ENCODE data around the gene SLC25A13.

DNA sequence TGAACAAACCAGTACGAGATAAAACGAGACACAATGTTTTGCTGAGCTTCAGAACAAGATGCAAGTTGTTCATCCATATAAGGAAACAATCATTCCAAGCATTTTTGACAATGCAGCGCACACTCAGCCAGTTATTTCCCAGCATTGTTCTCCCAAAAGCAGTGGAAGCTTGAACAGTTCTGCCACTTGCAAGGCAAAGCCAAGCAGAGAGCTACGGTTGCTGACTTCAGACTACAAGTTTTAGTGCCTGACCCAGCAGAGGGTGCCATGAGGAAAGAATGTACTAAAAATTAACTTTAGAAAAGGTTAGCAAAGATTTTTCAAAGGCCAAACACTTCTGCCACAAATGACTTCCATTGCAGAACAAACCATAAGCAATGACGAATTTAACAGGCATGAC lies 152.5 kb downstream of the SLC25A13 start:
- TF ChIP-seq, protein P1, sequence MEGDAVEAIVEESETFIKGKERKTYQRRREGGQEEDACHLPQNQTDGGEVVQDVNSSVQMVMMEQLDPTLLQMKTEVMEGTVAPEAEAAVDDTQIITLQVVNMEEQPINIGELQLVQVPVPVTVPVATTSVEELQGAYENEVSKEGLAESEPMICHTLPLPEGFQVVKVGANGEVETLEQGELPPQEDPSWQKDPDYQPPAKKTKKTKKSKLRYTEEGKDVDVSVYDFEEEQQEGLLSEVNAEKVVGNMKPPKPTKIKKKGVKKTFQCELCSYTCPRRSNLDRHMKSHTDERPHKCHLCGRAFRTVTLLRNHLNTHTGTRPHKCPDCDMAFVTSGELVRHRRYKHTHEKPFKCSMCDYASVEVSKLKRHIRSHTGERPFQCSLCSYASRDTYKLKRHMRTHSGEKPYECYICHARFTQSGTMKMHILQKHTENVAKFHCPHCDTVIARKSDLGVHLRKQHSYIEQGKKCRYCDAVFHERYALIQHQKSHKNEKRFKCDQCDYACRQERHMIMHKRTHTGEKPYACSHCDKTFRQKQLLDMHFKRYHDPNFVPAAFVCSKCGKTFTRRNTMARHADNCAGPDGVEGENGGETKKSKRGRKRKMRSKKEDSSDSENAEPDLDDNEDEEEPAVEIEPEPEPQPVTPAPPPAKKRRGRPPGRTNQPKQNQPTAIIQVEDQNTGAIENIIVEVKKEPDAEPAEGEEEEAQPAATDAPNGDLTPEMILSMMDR (IDR thresholded peaks at IDR 0.05), result no peak
- no peak for TF ChIP-seq KAT7 (CRISPR knock-in tag; IDR thresholded peaks at IDR 0.05; ENCODE audit: borderline replicate concordance)
- TF ChIP-seq, protein P2, sequence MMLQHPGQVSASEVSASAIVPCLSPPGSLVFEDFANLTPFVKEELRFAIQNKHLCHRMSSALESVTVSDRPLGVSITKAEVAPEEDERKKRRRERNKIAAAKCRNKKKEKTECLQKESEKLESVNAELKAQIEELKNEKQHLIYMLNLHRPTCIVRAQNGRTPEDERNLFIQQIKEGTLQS (CRISPR knock-in tag; conservative IDR thresholded peaks at IDR 0.05), result no peak
- TF ChIP-seq, protein P3, sequence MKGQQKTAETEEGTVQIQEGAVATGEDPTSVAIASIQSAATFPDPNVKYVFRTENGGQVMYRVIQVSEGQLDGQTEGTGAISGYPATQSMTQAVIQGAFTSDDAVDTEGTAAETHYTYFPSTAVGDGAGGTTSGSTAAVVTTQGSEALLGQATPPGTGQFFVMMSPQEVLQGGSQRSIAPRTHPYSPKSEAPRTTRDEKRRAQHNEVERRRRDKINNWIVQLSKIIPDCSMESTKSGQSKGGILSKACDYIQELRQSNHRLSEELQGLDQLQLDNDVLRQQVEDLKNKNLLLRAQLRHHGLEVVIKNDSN (CRISPR knock-in tag; IDR thresholded peaks at IDR 0.05), result no peak
- TF ChIP-seq CREM (CRISPR knock-in tag; IDR thresholded peaks at IDR 0.05), result no peak
